Sigmoid colon (tissue), 7 donors: Measurements from ENCODE around the gene ZNF318. TPM values are rescaled to one million over a fixed set of nuclear protein-coding genes. Genes with fewer than 3 reads are reported as not detected.
A peak's percentile ranks its signal among the peaks of the same experiment; 100 is the strongest.

Source experiments
- DNase-seq: peaks from one replicate; pipeline ENCODE4 v3.0.0-alpha.2; 2019
- H3K27ac ChIP-seq, 4 donors: fragments of 200-600 bp; sonication (generic); one replicate each; pipeline ENCODE4 v1.5.1; 2016 to 2019; ENCODE audit warnings: mild to moderate bottlenecking in 1 of 4
- H3K27me3 ChIP-seq, 3 donors: fragments of 200-600 bp; sonication (generic); one replicate each; pipeline ENCODE4 v1.5.1; 2019; ENCODE audit warnings: mild to moderate bottlenecking in 1 of 3
- H3K36me3 ChIP-seq, 4 donors: fragments of 200-600 bp; sonication (generic); one replicate each; pipeline ENCODE4 v1.5.1; 2016 to 2019
- H3K4me1 ChIP-seq, 4 donors: fragments of 200-600 bp; sonication (generic); one replicate each; pipeline ENCODE4 v1.5.1; 2017 to 2019
- H3K4me3 ChIP-seq, 4 donors: fragments of 200-600 bp; sonication (generic); one replicate each; pipeline ENCODE4 v1.5.1; 2017 to 2019; ENCODE audit warnings: mild to moderate bottlenecking in 2 of 4, moderate library complexity in 1 of 4
- H3K9me3 ChIP-seq, 4 donors: fragments of 200-600 bp in 3 of 4; sonication (generic) in 3 of 4; one replicate each; pipeline versions ENCODE4 v1.5.1 to v1.6.1; 2013 to 2019
- CTCF ChIP-seq, 4 experiments: fragments of 450-650 bp in 3 of 4; fragments of 200-600 bp in 1 of 4; IDR thresholded peaks; one replicate each; pipeline ENCODE4 v1.5.1; 2016 to 2019; ENCODE audit warnings: antibody characterized with exemption in 4 of 4, mild to moderate bottlenecking in 3 of 4, moderate library complexity in 2 of 4
- EP300 ChIP-seq, 4 donors: sonication (generic); formaldehyde crosslinking; IDR thresholded peaks; one replicate each; pipeline ENCODE4 v1.6.1; 2017; ENCODE audit warnings: antibody characterized with exemption in 4 of 4
- POLR2A ChIP-seq, 2 donors: fragments of 450-650 bp; IDR thresholded peaks; one replicate each; pipeline ENCODE4 v1.6.1; 2016; ENCODE audit warnings: antibody characterized with exemption in 2 of 2, mild to moderate bottlenecking in 2 of 2, moderate library complexity in 2 of 2
- POLR2AphosphoS5 ChIP-seq, 4 donors: sonication (generic); formaldehyde crosslinking; IDR thresholded peaks; one replicate each; pipeline ENCODE4 v1.6.1; 2017; ENCODE audit warnings: antibody characterized with exemption in 4 of 4
- WGBS, 2 donors: extraction: QIAGEN DNeasy Blood & Tissue Kit; methylation state at CpG; one replicate each; pipeline ENCODE4 v1.1.7; 2013; 5-methylcytosine and 5-hydroxymethylcytosine counted together
- intact Hi-C: fragments of 100-400 bp; cut with DNase I; formaldehyde crosslinking; loops from one replicate; pipeline ENCODE4 v1.15.1; 2023
- polyA plus RNA-seq, 3 donors: library from polyadenylated mRNA; stranded (reverse); fragments of 200-250 nt; gene quantifications; one replicate each; pipeline ENCODE4 v1.2.3, GENCODE V29; 2013
- total RNA-seq, 4 donors: library from RNA; depleted of rRNA; stranded (reverse); fragments of >200 nt; gene quantifications; one replicate each; pipeline ENCODE4 v1.1.0, GENCODE V29; 2016
- donor health status: healthy with polysubstance abuse.
- donor health status: Bipolar disorder and iron deficiency.
- donor health status: healthy.

ZNF318 gene
- total and polyA plus RNA-seq, 7 donors, result 2.1 to 19.1 (median 12.7) TPM

- Histone ChIP-seq H3K36me3 (peaks cover 4 to 18% (median 15%) of the 10 kb centered on the region in 4 donors), H3K9me3 (no peaks in the 10 kb centered on the region), H3K4me1 (peaks cover 0 to 33% (median 23%) of the 10 kb centered on the region in 4 donors), H3K4me3 (peak overlapping the region; percentile 70 to 94 (median 87)), H3K27me3 (no peaks in the 10 kb centered on the region), H3K27ac (peak overlapping the region; percentile 84 to 95 (median 92))
- WGBS, 2 donors, result 2 to 3% methylated on average over 71 of the region's 71 CpGs
- peak; percentile 73 for DNase-seq
- intact Hi-C loops, result loop anchor here (1.0 to 5.0 kb wide), 2 partner anchors 59 to 139 kb away; partner anchors contain the start of gene ABCC10
- TF ChIP-seq EP300 (IDR thresholded peaks at IDR 0.05) (no peak), POLR2AphosphoS5 (IDR thresholded peaks at IDR 0.05) (peak in 2 of 4 donors; percentile 31 to 34), POLR2A (IDR thresholded peaks at IDR 0.05) (no peak)
Measured at GRCh38 chr6:43368259-43369160, 937 bp downstream of the ZNF318 start.

DNA sequence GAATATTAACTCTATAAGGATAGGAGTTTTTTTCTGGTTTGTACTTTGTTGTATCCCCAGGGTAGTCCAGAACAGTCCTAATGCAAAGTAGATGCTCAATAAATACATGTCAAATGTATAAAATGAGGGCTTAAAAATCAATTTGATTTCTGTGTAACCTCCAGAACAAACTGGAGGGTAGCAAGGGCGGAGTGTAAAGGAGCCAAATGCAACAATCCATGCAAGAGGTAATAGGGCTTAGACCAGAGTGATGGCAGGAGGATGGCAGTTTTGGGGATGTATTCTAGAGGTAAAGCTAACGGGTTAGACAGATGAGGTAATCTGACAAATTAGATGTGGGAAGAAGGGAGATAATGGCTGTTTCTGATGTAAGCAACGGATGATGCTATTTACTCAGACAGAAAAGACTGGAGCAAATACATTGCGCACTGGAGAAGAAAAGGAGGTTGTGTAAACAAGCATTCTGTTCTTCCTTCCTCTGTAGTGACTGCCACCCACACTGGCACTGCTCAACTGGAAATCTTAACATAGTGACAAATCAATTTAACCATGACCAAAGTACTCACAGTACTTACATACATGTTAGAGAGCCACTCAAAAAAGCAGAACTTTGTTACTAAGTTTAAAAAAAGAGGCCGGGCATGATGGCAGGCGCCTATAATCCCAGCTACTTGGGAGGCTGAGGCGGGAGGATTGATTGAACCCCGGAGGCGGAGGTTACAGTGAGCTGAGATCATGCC lies 2.0 kb downstream of the ZNF318 start:
- WGBS, 2 donors, result 79 to 93% methylated on average over 9 of the region's 9 CpGs
- no peak overlapping the region for H3K27ac ChIP-seq
- intact Hi-C loops, result loop anchor here (5.0 kb wide), 1 partner anchor 140 kb away; no protein-coding TSS in a partner anchor
- TF ChIP-seq CTCF (IDR thresholded peaks at IDR 0.05), result no peak
- no peak for TF ChIP-seq POLR2A (IDR thresholded peaks at IDR 0.05)
- no peak for TF ChIP-seq POLR2AphosphoS5 (IDR thresholded peaks at IDR 0.05)
- TF ChIP-seq EP300 (IDR thresholded peaks at IDR 0.05), result no peak
- no peaks in the 10 kb centered on the region for H3K27me3 ChIP-seq
- peaks cover 8 to 28% (median 25%) of the 10 kb centered on the region in 4 donors for H3K36me3 ChIP-seq
- peaks cover 0 to 33% (median 23%) of the 10 kb centered on the region in 4 donors for H3K4me1 ChIP-seq
- no peak for DNase-seq
- H3K9me3 ChIP-seq, result no peaks in the 10 kb centered on the region
- H3K4me3 ChIP-seq, result peak overlapping the region in 2 of 4 donors; percentile 89 to 94

GRCh38 chr6:43361269-43361668 lies 8.2 kb downstream of the ZNF318 start:
- no peak for TF ChIP-seq POLR2A (IDR thresholded peaks at IDR 0.05)
- H3K27ac ChIP-seq, result no peak overlapping the region
- no peaks in the 10 kb centered on the region for H3K27me3 ChIP-seq
- intact Hi-C loops, result no loop called here
- 93 to 95% methylated on average over 2 of the region's 2 CpGs for WGBS, 2 donors
- no peak for DNase-seq
- peaks cover 8 to 80% (median 36%) of the 10 kb centered on the region in 4 donors for H3K36me3 ChIP-seq
- H3K9me3 ChIP-seq, result no peaks in the 10 kb centered on the region
- H3K4me3 ChIP-seq, result no peak overlapping the region
- H3K4me1 ChIP-seq, result peaks cover 0 to 3% (median 1%) of the 10 kb centered on the region in 4 donors

- Histone ChIP-seq H3K4me3 (no peak overlapping the region), H3K36me3 (peaks cover 18 to 90% (median 43%) of the 10 kb centered on the region in 4 donors), H3K27me3 (no peaks in the 10 kb centered on the region), H3K27ac (no peak overlapping the region), H3K4me1 (no peaks in the 10 kb centered on the region), H3K9me3 (no peaks in the 10 kb centered on the region)
- no peak for DNase-seq
- TF ChIP-seq POLR2AphosphoS5 (IDR thresholded peaks at IDR 0.05) (no peak), POLR2A (IDR thresholded peaks at IDR 0.05) (no peak), CTCF (IDR thresholded peaks at IDR 0.05) (no peak), EP300 (IDR thresholded peaks at IDR 0.05) (no peak)
- intact Hi-C loops, result no loop called here
- 87 to 92% methylated on average over 1 of the region's 1 CpG for WGBS, 2 donors
Measured at GRCh38 chr6:43359831-43360230, 9.6 kb downstream of the ZNF318 start.

GRCh38 chr6:43359381-43359780 lies 10.1 kb downstream of the ZNF318 start:
- Histone ChIP-seq H3K36me3 (peaks cover 21 to 90% (median 46%) of the 10 kb centered on the region in 4 donors), H3K9me3 (no peaks in the 10 kb centered on the region), H3K27me3 (no peaks in the 10 kb centered on the region), H3K4me3 (no peak overlapping the region), H3K27ac (no peak overlapping the region), H3K4me1 (no peaks in the 10 kb centered on the region)
- TF ChIP-seq CTCF (IDR thresholded peaks at IDR 0.05) (no peak), POLR2A (IDR thresholded peaks at IDR 0.05) (no peak), POLR2AphosphoS5 (IDR thresholded peaks at IDR 0.05) (no peak), EP300 (IDR thresholded peaks at IDR 0.05) (no peak)
- intact Hi-C loops, result no loop called here
- no peak for DNase-seq
